ENCODE measurements around the gene INIP. TPM values are rescaled to one million over a fixed set of nuclear protein-coding genes. Genes with fewer than 3 reads are reported as not detected.
"Not testable (repeated sequence)": the region's sequence is repeated elsewhere in the genome, so short reads cannot be mapped to it uniquely, and the experiment has no call there.

The INIP gene
- total RNA-seq, 1 donor from 2014 or later, result 26.6 TPM

- Mint-ChIP-seq H3K36me3 (ENCODE audit: unreplicated experiment) (no peaks in the 10 kb centered on the region), H3K4me1 (ENCODE audit: unreplicated experiment) (no peaks in the 10 kb centered on the region), H3K27me3 (ENCODE audit: unreplicated experiment) (no peaks in the 10 kb centered on the region), H3K9me3 (ENCODE audit: unreplicated experiment) (no peaks in the 10 kb centered on the region), H3K4me3 (ENCODE audit: unreplicated experiment) (no peak overlapping the region), H3K27ac (ENCODE audit: unreplicated experiment) (no peak overlapping the region)
- DNase-seq (ENCODE audit: extremely low spot score, unreplicated experiment), result no peak
- no peak for TF ChIP-seq CTCF (IDR thresholded peaks at IDR 0.05)
Measured at GRCh38 chr9:112734892-112735291, 17.0 kb upstream of the INIP start.

GRCh38 chr9:112731971-112732370 is 14.1 kb upstream of the INIP start:
- H3K27me3 Mint-ChIP-seq (ENCODE audit: unreplicated experiment), result no peaks in the 10 kb centered on the region
- H3K27ac Mint-ChIP-seq (ENCODE audit: unreplicated experiment), result no peak overlapping the region
- no peaks in the 10 kb centered on the region for H3K36me3 Mint-ChIP-seq (ENCODE audit: unreplicated experiment)
- no peaks in the 10 kb centered on the region for H3K4me1 Mint-ChIP-seq (ENCODE audit: unreplicated experiment)
- no peak overlapping the region for H3K4me3 Mint-ChIP-seq (ENCODE audit: unreplicated experiment)
- TF ChIP-seq CTCF (IDR thresholded peaks at IDR 0.05), result no peak
- H3K9me3 Mint-ChIP-seq (ENCODE audit: unreplicated experiment), result no peaks in the 10 kb centered on the region
- no peak for DNase-seq (ENCODE audit: extremely low spot score, unreplicated experiment)

- Mint-ChIP-seq H3K36me3 (ENCODE audit: unreplicated experiment) (no peaks in the 10 kb centered on the region), H3K27ac (ENCODE audit: unreplicated experiment) (no peak overlapping the region), H3K4me1 (ENCODE audit: unreplicated experiment) (no peaks in the 10 kb centered on the region), H3K9me3 (ENCODE audit: unreplicated experiment) (no peaks in the 10 kb centered on the region), H3K4me3 (ENCODE audit: unreplicated experiment) (no peak overlapping the region), H3K27me3 (ENCODE audit: unreplicated experiment) (no peaks in the 10 kb centered on the region)
- no peak for TF ChIP-seq CTCF (IDR thresholded peaks at IDR 0.05)
- DNase-seq (ENCODE audit: extremely low spot score, unreplicated experiment), result no peak
Measured at GRCh38 chr9:112728401-112728800, 10.5 kb upstream of the INIP start.

DNA sequence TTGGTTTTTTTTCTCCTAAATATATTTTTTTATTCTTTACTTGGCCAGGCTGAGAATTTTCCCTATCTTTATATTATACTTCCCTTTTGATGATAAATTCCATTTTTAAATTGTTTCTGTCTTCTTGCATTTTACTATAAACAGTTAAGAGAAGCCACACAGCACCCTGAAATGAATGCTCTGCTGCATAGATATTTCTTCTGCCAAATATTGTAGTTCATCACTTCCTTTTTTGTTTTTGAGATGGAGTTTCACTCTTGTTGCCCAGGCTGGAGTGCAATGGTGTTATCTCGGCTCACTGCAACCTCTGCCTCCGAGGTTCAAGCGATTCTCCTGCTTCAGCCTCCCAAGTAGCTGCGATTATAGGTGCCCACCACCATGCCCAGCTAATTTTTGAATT is 8.5 kb upstream of the INIP start:
- no peaks in the 10 kb centered on the region for H3K9me3 Mint-ChIP-seq (ENCODE audit: unreplicated experiment)
- no peak for DNase-seq (ENCODE audit: extremely low spot score, unreplicated experiment)
- H3K27ac Mint-ChIP-seq (ENCODE audit: unreplicated experiment), result no peak overlapping the region
- H3K36me3 Mint-ChIP-seq (ENCODE audit: unreplicated experiment), result no peaks in the 10 kb centered on the region
- H3K4me3 Mint-ChIP-seq (ENCODE audit: unreplicated experiment), result no peak overlapping the region
- no peak for TF ChIP-seq CTCF (IDR thresholded peaks at IDR 0.05)
- H3K27me3 Mint-ChIP-seq (ENCODE audit: unreplicated experiment), result no peaks in the 10 kb centered on the region
- no peaks in the 10 kb centered on the region for H3K4me1 Mint-ChIP-seq (ENCODE audit: unreplicated experiment)

DNA sequence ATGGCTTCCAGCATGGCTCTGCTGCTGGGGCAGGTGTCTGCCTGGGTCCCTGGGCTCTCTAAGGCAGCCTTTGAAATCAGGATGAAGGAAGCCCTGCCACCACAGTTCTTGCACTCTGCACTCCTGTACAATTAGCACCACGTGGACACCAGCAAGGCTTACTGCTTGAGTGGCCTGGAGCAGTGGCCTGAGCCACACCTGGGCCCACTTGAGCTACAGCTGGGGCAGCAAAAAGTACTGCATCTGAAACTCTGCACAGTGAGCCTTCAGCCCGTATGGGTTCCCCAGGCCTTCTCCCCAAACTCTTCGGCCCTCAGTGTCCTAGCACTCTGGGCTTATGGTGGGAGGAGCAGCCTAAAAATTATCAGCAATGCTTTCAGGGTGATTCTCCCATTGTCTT is 8.0 kb upstream of the INIP start:
- Mint-ChIP-seq H3K4me3 (ENCODE audit: unreplicated experiment) (no peak overlapping the region), H3K9me3 (ENCODE audit: unreplicated experiment) (no peaks in the 10 kb centered on the region), H3K36me3 (ENCODE audit: unreplicated experiment) (no peaks in the 10 kb centered on the region), H3K4me1 (ENCODE audit: unreplicated experiment) (no peaks in the 10 kb centered on the region), H3K27ac (ENCODE audit: unreplicated experiment) (no peak overlapping the region), H3K27me3 (ENCODE audit: unreplicated experiment) (no peaks in the 10 kb centered on the region)
- TF ChIP-seq CTCF (IDR thresholded peaks at IDR 0.05), result no peak
- DNase-seq (ENCODE audit: extremely low spot score, unreplicated experiment), result no peak

- not testable (repeated sequence) for DNase-seq (ENCODE audit: extremely low spot score, unreplicated experiment); H3K27me3 Mint-ChIP-seq (ENCODE audit: unreplicated experiment); H3K36me3 Mint-ChIP-seq (ENCODE audit: unreplicated experiment); H3K4me3 Mint-ChIP-seq (ENCODE audit: unreplicated experiment); H3K9me3 Mint-ChIP-seq (ENCODE audit: unreplicated experiment); H3K27ac Mint-ChIP-seq (ENCODE audit: unreplicated experiment); H3K4me1 Mint-ChIP-seq (ENCODE audit: unreplicated experiment)
Measured at GRCh38 chr9:112722749-112723148, 4.8 kb upstream of the INIP start.
